H9 (cell line): ENCODE data around the gene EXD1. TPM values are rescaled to one million over a fixed set of nuclear protein-coding genes. Genes with fewer than 3 reads are reported as not detected.

Experiments
- DNase-seq: peaks from one replicate; pipeline ENCODE4 v3.0.0-alpha.2; 2017
- H2AFZ ChIP-seq: one replicate; pipeline ENCODE4 v1.6.1; 2013; ENCODE audit warnings: mild to moderate bottlenecking, low read length, control low read depth, moderate library complexity
- H2AK5ac ChIP-seq: 2 replicates; pipeline ENCODE4 v1.6.1; 2013; ENCODE audit warnings: low read length, control low read depth, mixed read lengths; ENCODE audit not compliant: insufficient read length
- H2BK120ac ChIP-seq: one replicate; pipeline ENCODE4 v1.6.1; 2013; ENCODE audit warnings: low read depth, mild to moderate bottlenecking, low read length, control low read depth, inconsistent platforms; ENCODE audit not compliant: poor library complexity, severe bottlenecking
- H2BK12ac ChIP-seq: 2 replicates; pipeline ENCODE4 v1.6.1; 2013; ENCODE audit warnings: low read length, control low read depth, mixed read lengths, low read depth; ENCODE audit not compliant: insufficient read length
- H2BK15ac ChIP-seq: 2 replicates; pipeline ENCODE4 v1.6.1; 2013; ENCODE audit warnings: low read depth, low read length, control low read depth
- H2BK20ac ChIP-seq: one replicate; pipeline ENCODE4 v1.6.1; 2013; ENCODE audit warnings: low read depth, mild to moderate bottlenecking, low read length, control low read depth, inconsistent platforms; ENCODE audit not compliant: poor library complexity, severe bottlenecking
- H2BK5ac ChIP-seq: 2 replicates; pipeline ENCODE4 v1.6.1; 2013; ENCODE audit warnings: low read length, control low read depth, mixed read lengths; ENCODE audit not compliant: insufficient read length
- H3K14ac ChIP-seq: 2 replicates; pipeline ENCODE4 v1.6.1; 2013; ENCODE audit warnings: low read length, control low read depth; ENCODE audit not compliant: insufficient read depth
- H3K18ac ChIP-seq: 2 replicates; pipeline ENCODE4 v1.6.1; 2013; ENCODE audit warnings: low read depth, mild to moderate bottlenecking, mixed read lengths, low read length, control low read depth; ENCODE audit not compliant: insufficient read length
- H3K23ac ChIP-seq: 2 replicates; pipeline ENCODE4 v1.6.1; 2013; ENCODE audit warnings: low read length, control low read depth, mixed read lengths, low read depth; ENCODE audit not compliant: insufficient read length
- H3K23me2 ChIP-seq: 2 replicates; pipeline ENCODE4 v1.6.1; 2013; ENCODE audit warnings: low read depth, mild to moderate bottlenecking, mixed read lengths, low read length, control low read depth; ENCODE audit not compliant: insufficient read length, poor library complexity, severe bottlenecking
- H3K27ac ChIP-seq: 2 replicates; pipeline ENCODE4 v1.5.1; 2013; ENCODE audit warnings: low read length, control low read depth, mixed read lengths, low read depth; ENCODE audit not compliant: insufficient read length
- H3K27me3 ChIP-seq: 2 replicates; pipeline ENCODE4 v1.6.1; 2013; ENCODE audit warnings: low read length, control low read depth, inconsistent platforms; ENCODE audit not compliant: insufficient read depth
- H3K4ac ChIP-seq: 2 replicates; pipeline ENCODE4 v1.6.1; 2013; ENCODE audit warnings: low read depth, mild to moderate bottlenecking, control low read depth, inconsistent platforms, low read length, moderate library complexity
- H3K4me1 ChIP-seq: 2 replicates; pipeline ENCODE4 v1.6.1; 2013; ENCODE audit warnings: low read length, control low read depth, inconsistent platforms; ENCODE audit not compliant: insufficient read depth
- H3K4me2 ChIP-seq: 2 replicates; pipeline ENCODE4 v1.6.1; 2013; ENCODE audit warnings: low read length, control low read depth, mixed read lengths; ENCODE audit not compliant: insufficient read length, insufficient read depth
- H3K56ac ChIP-seq: 2 replicates; pipeline ENCODE4 v1.6.1; 2013; ENCODE audit warnings: low read depth, mild to moderate bottlenecking, mixed read lengths, low read length, control low read depth; ENCODE audit not compliant: insufficient read length
- H3K79me1 ChIP-seq: 2 replicates; pipeline ENCODE4 v1.6.1; 2013; ENCODE audit warnings: low read depth, mild to moderate bottlenecking, moderate library complexity, low read length, control low read depth, inconsistent platforms; ENCODE audit not compliant: insufficient read depth, poor library complexity, severe bottlenecking
- H3K79me2 ChIP-seq: 2 replicates; pipeline ENCODE4 v1.6.1; 2013; ENCODE audit warnings: low read length, control low read depth, inconsistent platforms; ENCODE audit not compliant: insufficient read depth
- H3K9ac ChIP-seq: 2 replicates; pipeline ENCODE4 v1.6.1; 2013; ENCODE audit warnings: low read length, control low read depth, mixed read lengths; ENCODE audit not compliant: insufficient read length; ENCODE audit errors: extremely low read depth
- H3K9me3 ChIP-seq: one replicate; pipeline ENCODE4 v1.6.1; 2013; ENCODE audit warnings: low read depth, low read length, inconsistent platforms; ENCODE audit not compliant: control insufficient read depth
- H3T11ph ChIP-seq: one replicate; pipeline ENCODE4 v1.6.1; 2013; ENCODE audit warnings: mild to moderate bottlenecking, low read length, control low read depth, inconsistent platforms
- H4K20me1 ChIP-seq: one replicate; pipeline ENCODE4 v1.6.1; 2013; ENCODE audit not compliant: control insufficient read depth, insufficient read length, insufficient read depth
- H4K5ac ChIP-seq: 2 replicates; pipeline ENCODE4 v1.6.1; 2013; ENCODE audit warnings: low read depth, mild to moderate bottlenecking, mixed read lengths, low read length, control low read depth; ENCODE audit not compliant: insufficient read length
- H4K8ac ChIP-seq: replicated peaks from 2 replicates; pipeline ENCODE4 v1.6.1; 2013; ENCODE audit warnings: low read length, control low read depth, mixed read lengths, low read depth; ENCODE audit not compliant: insufficient read length
- H4K91ac ChIP-seq: 2 replicates; pipeline ENCODE4 v1.6.1; 2013; ENCODE audit warnings: low read depth, mild to moderate bottlenecking, moderate library complexity, mixed read lengths, low read length, control low read depth; ENCODE audit not compliant: insufficient read length
- H3K27ac Mint-ChIP-seq, 3 experiments: 2 replicates in 2 of 3; 3 replicates in 1 of 3; pipeline ENCODE4 v1.8.0; 2020 to 2021; ENCODE audit warnings: mixed read lengths in 3 of 3, mild to moderate bottlenecking in 1 of 3, moderate library complexity in 1 of 3
- H3K27me3 Mint-ChIP-seq: 2 replicates; pipeline ENCODE4 v1.8.0; 2021; ENCODE audit warnings: low read depth, mild to moderate bottlenecking, moderate library complexity, mixed read lengths
- H3K36me3 Mint-ChIP-seq, 3 experiments: 2 replicates in 2 of 3; 3 replicates in 1 of 3; pipeline ENCODE4 v1.8.0; 2020 to 2021; ENCODE audit warnings: low read depth in 3 of 3, mixed read lengths in 3 of 3; ENCODE audit not compliant: insufficient read depth in 1 of 3
- H3K4me1 Mint-ChIP-seq, 2 experiments: 2 replicates each; pipeline ENCODE4 v1.8.0; 2020; ENCODE audit warnings: mixed read lengths in 2 of 2
- H3K4me3 Mint-ChIP-seq, 2 experiments: 2 replicates in 1 of 2; 3 replicates in 1 of 2; pipeline ENCODE4 v1.8.0; 2020 to 2021; ENCODE audit warnings: mild to moderate bottlenecking in 2 of 2, mixed read lengths in 2 of 2, moderate library complexity in 1 of 2
- H3K9me3 Mint-ChIP-seq, 2 experiments: 2 replicates in 1 of 2; 3 replicates in 1 of 2; pipeline ENCODE4 v1.8.0; 2020; ENCODE audit warnings: mild to moderate bottlenecking in 2 of 2, mixed read lengths in 2 of 2, moderate library complexity in 1 of 2
- CTCF ChIP-seq: fragments of 200-600 bp; sonication (generic); conservative IDR thresholded peaks from 3 replicates; pipeline ENCODE4 v1.8.0; 2021; ENCODE audit warnings: antibody characterized with exemption, mild to moderate bottlenecking
- WGBS: extraction: QIAGEN DNeasy Blood & Tissue Kit; methylation state at CpG from one replicate; pipeline ENCODE4 v1.1.7; 2013; ENCODE audit warnings: missing lambda C conversion rate, low lambda C conversion rate, mixed read lengths; ENCODE audit not compliant: insufficient read length; ENCODE audit errors: extremely low coverage; 5-methylcytosine and 5-hydroxymethylcytosine counted together
- total RNA-seq: library from RNA; stranded (reverse); gene quantifications from 2 replicates; pipeline ENCODE4 v1.2.1, GENCODE V29; 2021

Gene EXD1
- total RNA-seq, 1 experiment from 2014 or later, result not detected

GRCh38 chr15:41160639-41161315 lies 69.8 kb downstream of the EXD1 start:
- no peaks in the 10 kb centered on the region for H3K36me3 Mint-ChIP-seq
- Histone ChIP-seq H3K14ac (no peak overlapping the region), H4K20me1 (no peaks in the 10 kb centered on the region), H2BK120ac (no peak overlapping the region), H2BK12ac (no peak overlapping the region), H4K8ac (no peak overlapping the region), H3K18ac (no peak overlapping the region), H4K5ac (no peak overlapping the region), H3K23ac (no peak overlapping the region), H4K91ac (no peak overlapping the region), H2BK20ac (no peak overlapping the region), H3K9me3 (no peaks in the 10 kb centered on the region), H3K4me2 (no peak overlapping the region), H3K27me3 (no peaks in the 10 kb centered on the region), H3K4me1 (no peaks in the 10 kb centered on the region), H3K9ac (no peak overlapping the region), H3K23me2 (no peaks in the 10 kb centered on the region), H3K56ac (no peak overlapping the region), H2BK5ac (no peak overlapping the region), H3K79me2 (no peaks in the 10 kb centered on the region), H2AFZ (no peak overlapping the region), H3K4ac (no peak overlapping the region), H2AK5ac (no peak overlapping the region), H3K27ac (no peak overlapping the region), H2BK15ac (no peak overlapping the region), H3K79me1 (no peaks in the 10 kb centered on the region), H3T11ph (no peak overlapping the region)
- H3K4me1 Mint-ChIP-seq, result no peaks in the 10 kb centered on the region
- no peak overlapping the region for H3K27ac Mint-ChIP-seq
- no CpG with 5 or more reads among the region's 15 CpGs for WGBS
- H3K9me3 Mint-ChIP-seq, result no peaks in the 10 kb centered on the region
- no peak overlapping the region for H3K4me3 Mint-ChIP-seq
- H3K27me3 Mint-ChIP-seq, result no peaks in the 10 kb centered on the region
- no peak for TF ChIP-seq CTCF
- no peak for DNase-seq
